CD4-positive, alpha-beta T cell (primary cell): ENCODE measurements around the gene SDE2. TPM values are rescaled to one million over a fixed set of nuclear protein-coding genes. Genes with fewer than 3 reads are reported as not detected.
"Not testable (repeated sequence)": the region's sequence is repeated elsewhere in the genome, so short reads cannot be mapped to it uniquely, and the experiment has no call there.

Experiments used
- ATAC-seq: fragments of 200-7000 bp; cut with Tn5 transposase; one replicate; pipeline ENCODE4 v1.10.0; 2022; ENCODE audit warnings: mild to moderate bottlenecking; ENCODE audit not compliant: poor library complexity
- CTCF ChIA-PET: fragments of 350-600 bp; sonication (Branson Sonifier 250); formaldehyde crosslinking; loops from one replicate; lab custom pipeline; 2021; ENCODE audit warnings: antibody characterized with exemption, inconsistent platforms; lab: Charles Lee
- POLR2A ChIA-PET: fragments of 350-600 bp; sonication (Branson Sonifier 250); formaldehyde crosslinking; loops from one replicate; lab custom pipeline; 2021; ENCODE audit warnings: antibody characterized with exemption, inconsistent platforms; lab: Charles Lee
- DNase-seq, 14 experiments: peaks; one replicate each; pipeline ENCODE4 v3.0.0-alpha.2; 2013 to 2020; ENCODE audit warnings: mixed read lengths in 2 of 14
- H3K27ac ChIP-seq, 2 donors: one replicate each; pipeline versions ENCODE4 v1.5.1 to v1.7.0; 2013; ENCODE audit warnings: low read length in 2 of 2, low read depth in 1 of 2, mild to moderate bottlenecking in 1 of 2
- H3K27me3 ChIP-seq, 2 experiments: 1 replicate in 1 of 2; 2 replicates in 1 of 2; pipeline versions ENCODE4 v1.6.1 to v1.7.0; 2013; ENCODE audit warnings: low read length in 2 of 2, control low read depth in 1 of 2, mild to moderate bottlenecking in 1 of 2, moderate library complexity in 1 of 2; ENCODE audit not compliant: insufficient read depth in 2 of 2, control insufficient read depth in 1 of 2
- H3K36me3 ChIP-seq: one replicate; pipeline ENCODE4 v1.6.1; 2013; ENCODE audit warnings: low read length, control low read depth; ENCODE audit not compliant: insufficient read depth
- H3K4me1 ChIP-seq: one replicate; pipeline ENCODE4 v1.6.1; 2013; ENCODE audit warnings: low read length, control low read depth; ENCODE audit not compliant: insufficient read depth
- H3K4me3 ChIP-seq: one replicate; pipeline ENCODE4 v1.5.1; 2013; ENCODE audit warnings: mild to moderate bottlenecking, low read length, moderate library complexity
- H3K9me3 ChIP-seq, 2 experiments: 1 replicate in 1 of 2; 2 replicates in 1 of 2; pipeline versions ENCODE4 v1.6.1 to v1.7.0; 2013; ENCODE audit warnings: low read length in 2 of 2, mild to moderate bottlenecking in 2 of 2, control low read depth in 1 of 2, moderate library complexity in 1 of 2; ENCODE audit not compliant: control insufficient read depth in 1 of 2, insufficient read depth in 1 of 2
- H3K27ac Mint-ChIP-seq: one replicate; pipeline ENCODE4 v1.8.0; 2020; ENCODE audit warnings: mixed read lengths
- H3K27me3 Mint-ChIP-seq: one replicate; pipeline ENCODE4 v1.8.0; 2021; ENCODE audit warnings: mixed read lengths
- H3K36me3 Mint-ChIP-seq: one replicate; pipeline ENCODE4 v1.8.0; 2021; ENCODE audit warnings: low read depth, mixed read lengths
- H3K4me1 Mint-ChIP-seq: one replicate; pipeline ENCODE4 v1.8.0; 2021; ENCODE audit warnings: low read depth, mixed read lengths
- H3K4me3 Mint-ChIP-seq: one replicate; pipeline ENCODE4 v1.8.0; 2020; ENCODE audit warnings: mild to moderate bottlenecking, mixed read lengths
- H3K9me3 Mint-ChIP-seq: one replicate; pipeline ENCODE4 v1.8.0; 2020; ENCODE audit warnings: mixed read lengths
- intact Hi-C, 2 experiments: fragments of 100-400 bp; cut with DNase I in 1 of 2; cut with micrococcal nuclease in 1 of 2; formaldehyde crosslinking; loops; one replicate each; pipeline versions ENCODE4 v1.15.1 to v1.9.0; 2023 to 2025; cut with DNase I, micrococcal nuclease
- total RNA-seq, 174 experiments: library from RNA in 2 of 174; stranded (reverse) in 2 of 174; gene quantifications; one replicate each; pipeline ENCODE4 v1.2.3 and lab custom pipeline; 2021 to 2026
- TF ChIP-seq, protein P1 (sequence below): fragments of 200-600 bp; IDR thresholded peaks from one replicate; pipeline ENCODE4 v1.8.0; 2022; ENCODE audit warnings: antibody characterized with exemption, mild to moderate bottlenecking

Gene SDE2
- total RNA-seq, 2 experiments from 2014 or later, result 48.2 to 49.3 TPM

DNA sequence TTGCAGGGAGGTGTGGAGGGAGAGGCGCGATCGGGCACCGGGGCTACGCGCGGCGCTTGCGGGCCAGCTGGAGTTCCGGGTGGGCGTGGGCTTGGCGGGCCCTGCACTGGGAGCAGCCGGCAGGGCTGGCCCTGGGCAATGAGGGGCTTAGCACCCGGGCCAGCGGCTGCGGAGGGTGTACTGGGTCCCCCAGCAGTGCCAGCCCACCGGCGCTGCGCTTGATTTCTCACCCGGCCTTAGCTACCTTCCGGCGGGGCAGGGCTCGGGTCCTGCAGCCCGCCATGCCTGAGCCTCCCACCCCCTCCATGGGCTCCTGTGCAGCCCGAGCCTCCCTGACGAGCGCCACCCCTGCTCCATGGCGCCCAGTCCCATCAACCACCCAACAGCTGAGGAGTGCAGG lies 29.4 kb downstream of the SDE2 start:
- H3K27ac ChIP-seq, ATAC-seq, H3K4me1 ChIP-seq, H3K27me3 ChIP-seq, H3K27ac Mint-ChIP-seq, H3K4me1 Mint-ChIP-seq, H3K36me3 Mint-ChIP-seq, H3K9me3 ChIP-seq, H3K9me3 Mint-ChIP-seq, POLR2A ChIA-PET, H3K4me3 ChIP-seq, DNase-seq, H3K4me3 Mint-ChIP-seq, H3K36me3 ChIP-seq, H3K27me3 Mint-ChIP-seq: not testable (repeated sequence)
- CTCF ChIA-PET, result interaction anchor here (0.6 kb wide), 1 partner anchor 85 kb away, joined by 3 read pairs; no protein-coding TSS in a partner anchor
- intact Hi-C loops, result loop anchor here (10.0 kb wide), 2 partner anchors 55 to 1455 kb away; no protein-coding TSS in a partner anchor

- ChIA-PET CTCF (no interaction called here), POLR2A (no interaction called here)
- DNase-seq, result no peak
- no peak overlapping the region for H3K4me3 Mint-ChIP-seq
- Histone ChIP-seq H3K4me3 (no peak overlapping the region), H3K27ac (no peak overlapping the region), H3K9me3 (no peaks in the 10 kb centered on the region), H3K4me1 (peaks cover 4% of the 10 kb centered on the region), H3K27me3 (peaks cover 0 to 3% of the 10 kb centered on the region in 2 experiments), H3K36me3 (no peaks in the 10 kb centered on the region)
- H3K36me3 Mint-ChIP-seq, result no peaks in the 10 kb centered on the region
- H3K4me1 Mint-ChIP-seq, result no peaks in the 10 kb centered on the region
- H3K27me3 Mint-ChIP-seq, result no peaks in the 10 kb centered on the region
- TF ChIP-seq, protein P1, sequence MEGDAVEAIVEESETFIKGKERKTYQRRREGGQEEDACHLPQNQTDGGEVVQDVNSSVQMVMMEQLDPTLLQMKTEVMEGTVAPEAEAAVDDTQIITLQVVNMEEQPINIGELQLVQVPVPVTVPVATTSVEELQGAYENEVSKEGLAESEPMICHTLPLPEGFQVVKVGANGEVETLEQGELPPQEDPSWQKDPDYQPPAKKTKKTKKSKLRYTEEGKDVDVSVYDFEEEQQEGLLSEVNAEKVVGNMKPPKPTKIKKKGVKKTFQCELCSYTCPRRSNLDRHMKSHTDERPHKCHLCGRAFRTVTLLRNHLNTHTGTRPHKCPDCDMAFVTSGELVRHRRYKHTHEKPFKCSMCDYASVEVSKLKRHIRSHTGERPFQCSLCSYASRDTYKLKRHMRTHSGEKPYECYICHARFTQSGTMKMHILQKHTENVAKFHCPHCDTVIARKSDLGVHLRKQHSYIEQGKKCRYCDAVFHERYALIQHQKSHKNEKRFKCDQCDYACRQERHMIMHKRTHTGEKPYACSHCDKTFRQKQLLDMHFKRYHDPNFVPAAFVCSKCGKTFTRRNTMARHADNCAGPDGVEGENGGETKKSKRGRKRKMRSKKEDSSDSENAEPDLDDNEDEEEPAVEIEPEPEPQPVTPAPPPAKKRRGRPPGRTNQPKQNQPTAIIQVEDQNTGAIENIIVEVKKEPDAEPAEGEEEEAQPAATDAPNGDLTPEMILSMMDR, result no peak
- no peak for ATAC-seq
- intact Hi-C loops, result no loop called here
- H3K27ac Mint-ChIP-seq, result no peak overlapping the region
- no peaks in the 10 kb centered on the region for H3K9me3 Mint-ChIP-seq
Measured at GRCh38 chr1:225965231-225965630, 33.9 kb downstream of the SDE2 start.

DNA sequence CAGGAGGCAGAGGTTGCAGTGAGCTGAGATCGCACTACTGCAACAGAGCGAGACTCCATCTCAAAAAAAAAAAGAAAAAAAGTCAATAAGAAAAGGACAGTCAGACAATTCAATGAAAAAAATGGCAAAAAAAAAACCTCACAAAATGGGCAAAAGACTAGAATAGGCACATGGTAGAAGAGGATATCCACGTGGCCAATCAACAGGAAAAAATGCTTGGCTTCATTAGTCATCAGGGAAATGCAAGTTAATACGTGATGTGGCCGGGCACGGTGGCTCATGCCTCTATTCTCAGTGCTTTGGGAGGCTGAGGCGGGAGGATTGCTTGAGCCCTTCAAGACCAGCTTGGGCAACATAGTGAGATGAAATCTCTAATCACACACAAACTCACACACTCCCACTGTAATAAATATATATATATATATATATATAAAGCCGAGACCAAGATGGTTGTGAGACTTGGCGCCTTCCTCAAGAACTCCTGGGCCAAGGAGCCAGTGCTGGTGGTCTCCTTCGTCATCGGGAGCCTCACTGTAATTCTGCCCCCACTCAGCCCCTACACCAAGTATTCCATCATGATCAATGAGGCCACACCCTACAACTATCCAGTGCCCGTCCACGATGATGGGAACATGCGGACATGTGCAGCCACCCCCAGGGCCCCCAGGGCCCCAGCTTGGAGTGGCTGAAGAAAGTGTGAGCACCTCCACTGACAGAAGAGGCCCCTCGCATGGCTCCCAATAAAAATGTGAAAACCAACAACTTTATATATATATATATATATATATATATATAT lies 35.2 kb downstream of the SDE2 start:
- Mint-ChIP-seq H3K4me3 (no peak overlapping the region), H3K4me1 (no peaks in the 10 kb centered on the region), H3K9me3 (no peaks in the 10 kb centered on the region), H3K27me3 (no peaks in the 10 kb centered on the region), H3K27ac (no peak overlapping the region), H3K36me3 (no peaks in the 10 kb centered on the region)
- no peak for ATAC-seq
- POLR2A ChIA-PET, result no interaction called here
- Histone ChIP-seq H3K27ac (no peak overlapping the region), H3K4me1 (peaks cover 4% of the 10 kb centered on the region), H3K4me3 (no peak overlapping the region), H3K9me3 (no peaks in the 10 kb centered on the region), H3K27me3 (peaks cover 0 to 3% of the 10 kb centered on the region in 2 experiments), H3K36me3 (no peaks in the 10 kb centered on the region)
- intact Hi-C loops, result no loop called here
- TF ChIP-seq, protein P1, result no peak
- no peak for DNase-seq
- CTCF ChIA-PET, result no interaction called here
